GM21717 (cell line): ENCODE measurements around the gene ACOX3.
"Not testable (repeated sequence)": the region's sequence is repeated elsewhere in the genome, so short reads cannot be mapped to it uniquely, and the experiment has no call there.

Experiments used
- ATAC-seq: cut with Tn5 transposase; IDR thresholded peaks from one replicate; pipeline ENCODE4 v1.9.1; 2021; ENCODE audit warnings: mild to moderate bottlenecking, moderate library complexity; ENCODE audit not compliant: unreplicated experiment

ACOX3 gene

GRCh38 chr4:8435656-8436121 is 4.8 kb downstream of the ACOX3 start:
- peak; percentile 65 for ATAC-seq

GRCh38 chr4:8434251-8435073 is 6.1 kb downstream of the ACOX3 start:
- ATAC-seq = no peak

DNA sequence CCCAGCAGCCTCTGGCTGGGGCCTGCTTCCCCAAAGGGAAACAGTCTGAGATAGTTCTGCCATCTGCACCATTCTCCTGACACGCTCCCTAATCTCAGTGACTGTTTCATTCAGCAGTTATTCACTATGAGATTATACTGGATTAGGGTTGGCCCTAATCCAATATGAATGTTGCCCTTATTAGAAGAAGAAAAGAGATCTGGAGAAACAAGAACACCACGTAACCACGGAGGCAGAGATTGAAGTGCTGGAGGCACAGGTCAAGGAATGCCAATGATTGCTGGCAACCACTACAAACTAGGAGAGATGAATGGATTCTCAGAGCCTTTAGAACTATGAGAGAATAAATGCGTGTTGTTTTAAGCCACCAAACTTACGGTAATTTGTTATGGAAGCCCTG is 7.4 kb downstream of the ACOX3 start:
- ATAC-seq = no peak

DNA sequence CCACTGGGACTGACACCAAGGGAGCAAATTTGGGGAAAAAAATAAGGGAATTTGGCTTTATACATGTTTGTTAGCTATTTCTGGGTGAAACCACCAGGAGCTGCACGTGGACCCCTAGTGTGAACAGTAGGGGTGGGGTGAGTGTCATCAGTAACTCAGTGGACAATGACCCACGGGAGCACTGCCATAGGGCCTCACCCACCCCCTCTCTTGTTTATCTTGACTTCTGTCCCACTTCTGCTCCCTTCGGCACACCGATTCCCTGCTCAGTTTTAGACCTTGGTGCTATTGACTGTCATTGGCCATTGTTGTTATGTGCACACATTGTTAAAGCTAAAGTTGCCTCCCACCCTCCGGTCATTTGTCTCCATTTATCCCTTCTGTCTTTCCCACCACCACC is 9.0 kb downstream of the ACOX3 start:
- ATAC-seq = no peak

DNA sequence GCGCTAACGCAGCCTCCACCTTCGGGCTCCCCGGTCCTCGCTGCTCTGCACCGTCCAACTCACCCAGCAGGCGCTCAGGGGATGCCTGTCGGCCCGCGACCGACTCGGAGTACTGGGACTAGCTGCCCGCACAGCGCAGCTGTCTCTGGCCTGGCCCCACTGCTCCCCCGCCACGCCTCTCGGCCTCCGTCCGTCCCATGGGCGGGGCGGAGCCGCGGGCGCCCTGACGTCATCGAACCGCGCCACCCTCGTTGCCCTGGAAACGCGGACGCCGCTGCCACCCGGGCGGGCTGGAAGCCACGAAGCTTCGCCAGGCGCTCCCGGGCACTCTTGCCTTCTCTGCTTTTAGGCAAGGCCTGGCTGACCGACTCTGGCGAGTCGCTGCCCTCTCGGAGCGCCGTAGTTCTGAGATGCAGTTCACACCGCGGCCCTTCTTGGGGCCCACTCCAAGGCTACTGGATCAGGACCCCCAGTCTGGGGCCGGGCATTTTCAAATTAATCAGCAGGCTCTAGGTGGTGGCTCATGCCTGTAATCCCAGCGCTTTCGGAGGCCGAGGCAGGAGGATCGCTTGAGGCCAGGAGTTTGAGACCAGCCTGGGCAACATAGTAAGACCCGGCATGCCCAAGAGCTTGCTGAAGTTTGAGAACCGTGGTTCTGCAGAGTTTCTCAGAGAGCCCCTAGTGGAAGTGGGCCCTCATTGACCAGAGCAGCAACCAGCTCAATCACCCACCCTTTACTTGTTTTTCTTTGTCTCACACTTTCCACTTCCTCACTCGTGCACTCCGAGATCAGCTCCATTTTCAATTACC is 12.0 kb downstream of the ACOX3 start:
- peak; percentile 93 for ATAC-seq

GRCh38 chr4:8427761-8428287 is 12.7 kb downstream of the ACOX3 start:
- peak; percentile 56 for ATAC-seq

DNA sequence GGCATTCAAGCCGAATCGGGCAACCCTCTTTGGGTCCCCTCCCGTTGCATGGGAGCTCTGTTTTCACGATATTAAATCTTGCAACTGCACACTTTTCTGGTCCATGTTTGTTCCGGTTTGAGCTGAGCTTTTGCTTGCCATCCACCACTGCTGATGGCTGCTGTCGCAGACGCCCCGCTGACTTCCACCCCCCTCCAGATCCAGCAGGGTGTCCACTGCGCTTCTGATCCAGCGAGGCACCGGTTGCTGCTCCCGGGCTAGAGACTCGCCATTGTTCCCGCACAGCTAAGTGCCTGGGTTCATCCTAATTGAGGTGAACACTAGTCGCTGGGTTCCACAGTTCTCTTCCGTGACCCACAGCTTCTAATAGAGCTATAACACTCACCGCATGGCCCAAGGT is 13.3 kb downstream of the ACOX3 start:
- no peak for ATAC-seq

GRCh38 chr4:8422786-8423185 is 17.7 kb downstream of the ACOX3 start:
- ATAC-seq = no peak

DNA sequence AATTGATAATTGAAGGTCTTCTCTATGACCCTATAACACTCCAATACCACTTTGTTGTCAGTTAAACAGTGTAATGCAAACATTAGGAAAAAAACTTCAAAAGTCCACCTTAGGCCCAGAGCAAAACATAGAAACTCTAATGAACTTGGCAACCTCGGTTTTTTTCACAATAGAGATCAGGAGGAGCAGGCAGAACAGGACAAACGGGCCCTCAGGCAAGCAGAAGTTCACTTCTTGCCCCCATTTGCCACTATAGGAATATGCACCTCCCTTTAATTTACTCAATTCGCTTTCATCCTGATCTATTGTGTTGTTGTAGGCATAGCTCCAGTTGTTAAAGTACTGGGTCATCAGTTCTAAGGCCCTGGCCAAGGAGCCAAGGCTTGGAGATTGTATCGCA is 18.2 kb downstream of the ACOX3 start:
- ATAC-seq = no peak

DNA sequence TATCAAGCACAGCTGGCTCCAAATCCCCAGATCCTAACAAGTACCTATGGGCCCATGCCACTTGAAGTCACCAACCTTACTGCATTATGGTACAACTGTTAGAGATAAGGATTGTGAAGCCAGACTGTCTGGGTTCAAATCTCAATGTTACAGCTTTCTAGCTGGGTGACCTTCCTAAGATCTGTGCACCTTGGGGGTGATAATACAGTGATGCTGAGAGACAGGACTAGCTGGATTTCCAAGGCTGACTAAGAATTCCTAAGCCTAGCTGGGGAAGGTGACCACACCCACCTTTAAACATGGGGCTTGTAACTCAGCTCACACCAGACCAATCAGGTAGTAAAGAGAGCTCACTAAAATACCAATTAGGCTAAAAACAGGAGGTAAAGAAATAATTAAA is 20.4 kb downstream of the ACOX3 start:
- not testable (repeated sequence) for ATAC-seq

GRCh38 chr4:8419222-8420041 is 21.1 kb downstream of the ACOX3 start:
- peak; percentile 88 for ATAC-seq

DNA sequence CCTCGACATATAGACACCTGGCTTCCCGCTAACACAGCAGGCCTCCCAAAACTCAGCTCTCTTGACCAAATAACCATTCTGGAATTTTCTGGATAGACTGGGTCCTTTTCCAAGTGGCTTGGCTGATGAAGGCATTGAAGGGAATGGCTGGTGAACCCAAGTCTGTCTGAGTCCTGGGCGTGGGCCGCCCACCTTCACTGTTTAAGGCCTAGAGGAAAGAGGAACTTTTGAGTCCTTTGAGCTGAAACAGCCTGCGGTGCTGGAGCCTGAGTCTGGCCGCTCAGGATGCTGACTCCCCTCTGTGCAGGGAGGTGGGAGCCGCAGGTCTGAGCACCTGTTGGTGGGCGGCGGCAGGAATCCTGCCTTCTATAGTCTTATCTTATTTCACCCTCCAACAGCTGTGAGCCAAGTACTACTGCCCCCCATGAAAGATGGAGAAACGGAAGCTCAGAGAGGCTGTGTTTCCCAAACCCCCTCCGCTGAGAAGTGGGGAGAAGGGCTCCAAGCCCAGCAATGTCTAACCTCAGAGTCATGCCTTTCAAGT is 23.4 kb downstream of the ACOX3 start:
- no peak for ATAC-seq

DNA sequence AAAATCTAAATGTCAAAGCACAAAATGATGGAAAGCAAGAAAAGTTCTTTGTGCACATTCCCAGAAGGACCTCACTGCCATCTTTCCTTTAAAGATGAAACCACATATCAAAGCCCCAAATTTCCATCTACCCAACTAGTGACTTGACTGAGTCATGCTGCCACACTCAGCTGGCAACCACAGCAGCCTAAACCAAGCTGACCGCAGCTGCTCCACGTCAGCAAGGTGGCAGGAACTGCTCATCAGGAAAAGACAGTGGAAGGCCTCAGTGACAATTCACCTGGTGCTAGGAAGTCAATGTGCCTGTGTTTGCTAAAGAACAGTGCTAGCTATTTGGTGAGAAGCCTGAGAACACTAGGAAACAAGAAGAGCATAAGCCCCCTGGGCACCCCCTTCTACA is 26.1 kb downstream of the ACOX3 start:
- ATAC-seq = no peak

DNA sequence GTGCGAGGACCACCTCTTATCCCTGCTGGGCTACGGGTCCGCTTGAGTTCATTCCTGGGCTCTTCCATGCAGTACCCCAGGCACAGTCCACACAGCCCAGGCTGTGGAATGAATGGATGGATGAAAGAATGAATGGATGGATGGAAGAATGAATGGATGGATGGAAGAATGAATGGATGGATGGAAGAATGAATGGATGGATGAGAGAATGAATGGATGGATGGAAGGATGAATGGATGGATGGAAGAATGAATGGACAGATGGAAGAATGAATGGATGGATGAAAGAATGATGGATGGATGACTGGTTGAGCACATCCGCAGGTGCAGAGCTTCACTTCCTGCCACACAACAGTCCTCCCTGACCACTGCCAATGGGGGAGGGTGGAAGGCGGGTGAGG is 28.2 kb downstream of the ACOX3 start:
- ATAC-seq = no peak

GRCh38 chr4:8411351-8412180 is 29.0 kb downstream of the ACOX3 start:
- ATAC-seq = no peak

GRCh38 chr4:8410641-8411271 is 29.8 kb downstream of the ACOX3 start:
- no peak for ATAC-seq

GRCh38 chr4:8410066-8410625 is 30.4 kb downstream of the ACOX3 start:
- no peak for ATAC-seq

DNA sequence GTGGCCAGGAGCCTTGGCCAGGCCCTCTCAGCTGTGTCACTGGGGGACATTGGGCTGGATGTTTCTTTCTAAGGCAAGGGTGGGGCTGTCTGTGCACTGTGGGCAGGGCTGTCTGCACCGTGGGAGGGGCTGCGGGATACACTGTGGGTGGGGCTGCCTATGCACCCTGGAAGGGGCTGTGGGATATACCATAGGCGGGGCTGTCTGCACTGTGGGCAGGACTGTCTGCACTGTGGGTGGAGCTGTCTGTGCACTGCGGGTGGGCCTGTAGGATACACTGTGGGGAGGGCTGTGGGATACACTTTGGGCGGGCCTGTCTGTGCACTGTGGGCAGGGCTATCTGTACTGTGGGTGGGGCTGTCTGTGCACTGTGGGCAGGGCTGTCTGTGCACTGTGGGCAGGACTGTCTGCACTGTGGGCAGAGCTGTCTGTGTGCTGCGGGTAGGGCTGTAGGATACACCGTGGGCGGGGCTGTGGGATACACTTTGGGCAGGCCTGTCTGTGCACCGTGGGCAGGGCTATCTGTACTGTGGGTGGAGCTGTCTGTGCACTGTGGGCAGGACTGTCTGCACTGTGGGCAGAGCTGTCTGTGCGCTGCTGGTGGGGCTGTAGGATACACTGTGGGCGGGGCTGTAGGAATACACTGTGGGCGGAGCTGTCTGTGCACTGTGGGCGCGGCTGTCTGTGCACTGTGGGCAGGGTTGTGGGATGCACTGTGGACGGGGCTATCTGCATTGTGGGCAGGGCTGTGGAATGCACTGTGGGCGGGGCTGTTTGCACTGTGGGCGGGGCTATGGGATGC is 31.1 kb downstream of the ACOX3 start:
- ATAC-seq = no peak
